ENCODE measurements around the gene ZNF845.
"Not testable (repeated sequence)": the region's sequence is repeated elsewhere in the genome, so short reads cannot be mapped to it uniquely, and the experiment has no call there.

ZNF845 gene

GRCh38 chr19:53294786-53295441, 38.6 kb upstream of the ZNF845 start:
- H3K9me3 ChIP-seq (ENCODE audit: low read length): peaks cover 6% of the 10 kb centered on the region; the same call in 1 of the 2 replicates

GRCh38 chr19:53301341-53301740, 32.2 kb upstream of the ZNF845 start:
- not testable (repeated sequence) for H3F3A ChIP-seq (ENCODE audit: insufficient read depth, low read length)

More at GRCh38 chr19:53294786-53295441, 38.6 kb upstream of the ZNF845 start:
- Histone ChIP-seq H3K4me1 (ENCODE audit: insufficient read depth, low read length, severe bottlenecking) (no peaks in the 10 kb centered on the region), H3K27ac (ENCODE audit: low read depth, low read length, poor library complexity, severe bottlenecking) (no peak overlapping the region), H3K4me3 (ENCODE audit: low read depth, low read length, poor library complexity, severe bottlenecking) (no peak overlapping the region), H3F3A (ENCODE audit: insufficient read depth, low read length) (no peaks in the 10 kb centered on the region), H3K9me2 (ENCODE audit: low read depth, low read length) (no peaks in the 10 kb centered on the region), H2AFZ (ENCODE audit: low read length) (no peak overlapping the region), H3K4me2 (ENCODE audit: low read length) (no peak overlapping the region), H3K27me3 (ENCODE audit: insufficient read depth, low read length) (no peaks in the 10 kb centered on the region), H3K9ac (ENCODE audit: low read length) (no peak overlapping the region), H4K20me1 (ENCODE audit: insufficient read depth, low read length) (no peaks in the 10 kb centered on the region), H3K79me2 (ENCODE audit: insufficient read depth, low read length) (no peaks in the 10 kb centered on the region), H3K36me3 (ENCODE audit: insufficient read depth, low read length) (no peaks in the 10 kb centered on the region)
- TF ChIP-seq EZH2 (IDR thresholded peaks at IDR 0.05; ENCODE audit: borderline replicate concordance, low read length) (no peak), CTCF (IDR thresholded peaks at IDR 0.05; ENCODE audit: low read length) (no peak)

GRCh38 chr19:53308339-53308811, 25.2 kb upstream of the ZNF845 start:
- Histone ChIP-seq H4K20me1 (ENCODE audit: insufficient read depth, low read length) (no peaks in the 10 kb centered on the region), H2AFZ (ENCODE audit: low read length) (no peak overlapping the region), H3K9me2 (ENCODE audit: low read depth, low read length) (no peaks in the 10 kb centered on the region), H3K4me1 (ENCODE audit: insufficient read depth, low read length, severe bottlenecking) (no peaks in the 10 kb centered on the region), H3K9me3 (ENCODE audit: low read length) (no peaks in the 10 kb centered on the region), H3K36me3 (ENCODE audit: insufficient read depth, low read length) (no peaks in the 10 kb centered on the region), H3K27ac (ENCODE audit: low read depth, low read length, poor library complexity, severe bottlenecking) (no peak overlapping the region), H3K4me3 (ENCODE audit: low read depth, low read length, poor library complexity, severe bottlenecking) (no peak overlapping the region), H3K9ac (ENCODE audit: low read length) (no peak overlapping the region), H3K27me3 (ENCODE audit: insufficient read depth, low read length) (no peaks in the 10 kb centered on the region), H3K79me2 (ENCODE audit: insufficient read depth, low read length) (no peaks in the 10 kb centered on the region), H3K4me2 (ENCODE audit: low read length) (no peak overlapping the region), H3F3A (ENCODE audit: insufficient read depth, low read length) (no peaks in the 10 kb centered on the region)
- TF ChIP-seq CTCF (IDR thresholded peaks at IDR 0.05; ENCODE audit: low read length): no peak
- TF ChIP-seq EZH2 (IDR thresholded peaks at IDR 0.05; ENCODE audit: borderline replicate concordance, low read length): no peak

More at GRCh38 chr19:53301341-53301740, 32.2 kb upstream of the ZNF845 start:
- not testable (repeated sequence) for H3K27me3 ChIP-seq (ENCODE audit: insufficient read depth, low read length); H3K9me2 ChIP-seq (ENCODE audit: low read depth, low read length); H2AFZ ChIP-seq (ENCODE audit: low read length); H3K79me2 ChIP-seq (ENCODE audit: insufficient read depth, low read length); H3K9me3 ChIP-seq (ENCODE audit: low read length); H3K4me3 ChIP-seq (ENCODE audit: low read depth, low read length, poor library complexity, severe bottlenecking); H3K4me2 ChIP-seq (ENCODE audit: low read length); H3K36me3 ChIP-seq (ENCODE audit: insufficient read depth, low read length); H4K20me1 ChIP-seq (ENCODE audit: insufficient read depth, low read length); H3K27ac ChIP-seq (ENCODE audit: low read depth, low read length, poor library complexity, severe bottlenecking); H3K4me1 ChIP-seq (ENCODE audit: insufficient read depth, low read length, severe bottlenecking); H3K9ac ChIP-seq (ENCODE audit: low read length)

GRCh38 chr19:53311044-53311443, 22.5 kb upstream of the ZNF845 start:
- no peaks in the 10 kb centered on the region for H3K36me3 ChIP-seq (ENCODE audit: insufficient read depth, low read length)
- no peaks in the 10 kb centered on the region for H3K9me2 ChIP-seq (ENCODE audit: low read depth, low read length)
- no peaks in the 10 kb centered on the region for H3K79me2 ChIP-seq (ENCODE audit: insufficient read depth, low read length)
- H3F3A ChIP-seq (ENCODE audit: insufficient read depth, low read length): no peaks in the 10 kb centered on the region
- H3K4me2 ChIP-seq (ENCODE audit: low read length): no peak overlapping the region
- H3K9ac ChIP-seq (ENCODE audit: low read length): no peak overlapping the region
- no peak overlapping the region for H3K27ac ChIP-seq (ENCODE audit: low read depth, low read length, poor library complexity, severe bottlenecking)
- H2AFZ ChIP-seq (ENCODE audit: low read length): no peak overlapping the region
- H3K4me3 ChIP-seq (ENCODE audit: low read depth, low read length, poor library complexity, severe bottlenecking): no peak overlapping the region
- no peaks in the 10 kb centered on the region for H3K9me3 ChIP-seq (ENCODE audit: low read length)
- H4K20me1 ChIP-seq (ENCODE audit: insufficient read depth, low read length): no peaks in the 10 kb centered on the region
- no peak for TF ChIP-seq CTCF (IDR thresholded peaks at IDR 0.05; ENCODE audit: low read length)
- TF ChIP-seq EZH2 (IDR thresholded peaks at IDR 0.05; ENCODE audit: borderline replicate concordance, low read length): no peak
- no peaks in the 10 kb centered on the region for H3K4me1 ChIP-seq (ENCODE audit: insufficient read depth, low read length, severe bottlenecking)
- H3K27me3 ChIP-seq (ENCODE audit: insufficient read depth, low read length): no peaks in the 10 kb centered on the region

Measured in OCI-LY1 (cell line).